Measurements from ENCODE around the gene NFKBIL1. TPM values are rescaled to one million over a fixed set of nuclear protein-coding genes. Genes with fewer than 3 reads are reported as not detected.

Gene NFKBIL1
- total and polyA plus RNA-seq, 9 of the 15 experiments (the other 6 are each of a cell fraction or from before 2014, with no cell fraction given), result 0.49 to 33.1 (median 7.6) TPM

GRCh38 chr6:31541658-31542521 is 5.5 kb upstream of the NFKBIL1 start, which contains the start of gene DDX39B (continued):
- peak; percentile 88 for TF ChIP-seq SP1 (CRISPR knock-in tag; IDR thresholded peaks at IDR 0.05)
- no peak for TF ChIP-seq ZNF780A (CRISPR knock-in tag; IDR thresholded peaks at IDR 0.05)
- TF ChIP-seq ZBED1 (IDR thresholded peaks at IDR 0.05), result 0 out of 2 replicates have a peak, but pooled peaks have one; percentile 30
- TF ChIP-seq PTTG1 (tag; IDR thresholded peaks at IDR 0.05; ENCODE audit: low read depth), result no peak
- peak; percentile 81; the same call in 1 of the 2 replicates for TF ChIP-seq HMG20B (CRISPR knock-in tag; IDR thresholded peaks at IDR 0.05)
- peak; percentile 95 for TF ChIP-seq MTA1 (IDR thresholded peaks at IDR 0.05; ENCODE audit: borderline replicate concordance)
- TF ChIP-seq RHOXF2B (CRISPR knock-in tag; conservative IDR thresholded peaks at IDR 0.05), result no peak
- peak; percentile 84; the same call in 1 of the 2 replicates for TF ChIP-seq SAFB (IDR thresholded peaks at IDR 0.05; ENCODE audit: borderline replicate concordance, low read depth, low read length)
- peak; percentile 98 for TF ChIP-seq ELF1 (tag; IDR thresholded peaks at IDR 0.05)
- no peak for TF ChIP-seq ESRRB (CRISPR knock-in tag; IDR thresholded peaks at IDR 0.05; ENCODE audit: borderline replicate concordance)
- TF ChIP-seq RB1 (IDR thresholded peaks at IDR 0.05; ENCODE audit: low read depth), result peak; percentile 95; the same call in 1 of the 2 replicates
- TF ChIP-seq GTF2A2 (tag; IDR thresholded peaks at IDR 0.05), result peak; percentile 68; the same call in 1 of the 2 replicates
- peak; percentile 76 for TF ChIP-seq ZBTB8A (IDR thresholded peaks at IDR 0.05; ENCODE audit: partially characterized antibody)
- TF ChIP-seq ZNF57 (CRISPR knock-in tag; IDR thresholded peaks at IDR 0.05), result 0 out of 2 replicates have a peak, but pooled peaks have one; percentile 80
- no peak for TF ChIP-seq ZFP91 (CRISPR knock-in tag; IDR thresholded peaks at IDR 0.05)
- no peak for TF ChIP-seq FOXA3 (CRISPR knock-in tag; conservative IDR thresholded peaks at IDR 0.05 in 1 of 2, IDR thresholded peaks at IDR 0.05 in 1 of 2)
- TF ChIP-seq PCBP2 (IDR thresholded peaks at IDR 0.05; ENCODE audit: low read depth, low read length, poor library complexity, severe bottlenecking), result no peak
- TF ChIP-seq STAG1 (CRISPR knock-in tag; IDR thresholded peaks at IDR 0.05; ENCODE audit: borderline replicate concordance), result no peak
- no peak for TF ChIP-seq HNRNPL (IDR thresholded peaks at IDR 0.05; ENCODE audit: low read depth, low read length)
- peak; percentile 82; the same call in 1 of the 2 replicates for TF ChIP-seq E2F1 (CRISPR knock-in tag; IDR thresholded peaks at IDR 0.05)
- peak; percentile 64; the same call in 1 of the 2 replicates for TF ChIP-seq HMGXB4 (CRISPR knock-in tag; IDR thresholded peaks at IDR 0.05)
